HG02840 (cell line): ENCODE measurements around the gene IFI30.
"Not testable (repeated sequence)": the region's sequence is repeated elsewhere in the genome, so short reads cannot be mapped to it uniquely, and the experiment has no call there.

ENCODE experiments used
- ATAC-seq: cut with Tn5 transposase; IDR thresholded peaks from one replicate; pipeline ENCODE4 v1.9.1; 2021; ENCODE audit warnings: mild to moderate bottlenecking, moderate library complexity, moderate number of reproducible peaks; ENCODE audit not compliant: unreplicated experiment, low FRiP score

The IFI30 gene

GRCh38 chr19:18197941-18198340 is 24.3 kb downstream of the IFI30 start:
- ATAC-seq = no peak

DNA sequence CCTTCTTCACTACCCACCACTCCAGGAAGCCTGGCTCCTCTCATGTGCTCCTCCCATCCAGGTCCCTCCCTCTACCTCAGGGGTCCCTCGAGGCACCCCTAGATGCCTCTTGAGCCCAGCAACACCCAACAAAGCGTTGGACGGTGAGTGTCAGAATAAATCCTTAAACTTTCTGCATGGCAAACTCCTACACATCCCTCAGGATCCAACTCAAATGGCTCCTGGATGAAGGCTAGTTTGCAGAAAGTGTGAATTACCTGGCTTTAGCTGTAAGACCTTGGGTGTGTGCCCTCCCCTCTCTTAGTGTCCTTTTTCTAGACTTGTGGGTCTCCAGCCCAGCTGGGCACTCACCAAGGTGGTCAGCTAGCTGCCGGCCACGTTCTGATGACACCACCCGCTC is 24.8 kb downstream of the IFI30 start:
- no peak for ATAC-seq

DNA sequence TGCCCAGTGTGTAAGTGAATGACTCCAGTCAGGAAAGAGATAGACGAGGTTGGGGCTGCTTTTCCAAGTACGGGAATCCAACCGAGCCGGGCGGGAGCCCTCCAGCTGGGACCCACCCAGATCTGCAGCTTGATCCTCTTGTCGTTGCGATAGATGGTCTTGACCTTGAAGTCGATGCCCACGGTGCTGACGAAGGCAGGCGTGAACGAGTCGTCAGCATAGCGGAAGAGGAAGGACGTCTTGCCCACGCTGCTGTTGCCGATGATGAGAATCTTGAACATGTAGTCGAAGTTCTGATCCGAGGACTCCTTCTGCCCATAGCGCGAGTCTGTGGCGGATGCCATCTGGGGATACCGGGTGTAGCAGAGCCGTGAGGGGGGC is 28.8 kb downstream of the IFI30 start:
- ATAC-seq = no peak

- ATAC-seq = no peak
Measured at GRCh38 chr19:18202778-18203407, 29.3 kb downstream of the IFI30 start.

- peak; percentile 3 for ATAC-seq
Measured at GRCh38 chr19:18203408-18203862, 29.8 kb downstream of the IFI30 start.

GRCh38 chr19:18203863-18204393 is 30.3 kb downstream of the IFI30 start, which contains the start of gene RAB3A:
RAB3A (minus strand) TSS chr19:18204042; CDS start chr19:18202740, 1,302 bp downstream.
- ATAC-seq = peak; percentile 92

GRCh38 chr19:18204394-18205199 is 31.0 kb downstream of the IFI30 start:
- ATAC-seq = peak; percentile 20

DNA sequence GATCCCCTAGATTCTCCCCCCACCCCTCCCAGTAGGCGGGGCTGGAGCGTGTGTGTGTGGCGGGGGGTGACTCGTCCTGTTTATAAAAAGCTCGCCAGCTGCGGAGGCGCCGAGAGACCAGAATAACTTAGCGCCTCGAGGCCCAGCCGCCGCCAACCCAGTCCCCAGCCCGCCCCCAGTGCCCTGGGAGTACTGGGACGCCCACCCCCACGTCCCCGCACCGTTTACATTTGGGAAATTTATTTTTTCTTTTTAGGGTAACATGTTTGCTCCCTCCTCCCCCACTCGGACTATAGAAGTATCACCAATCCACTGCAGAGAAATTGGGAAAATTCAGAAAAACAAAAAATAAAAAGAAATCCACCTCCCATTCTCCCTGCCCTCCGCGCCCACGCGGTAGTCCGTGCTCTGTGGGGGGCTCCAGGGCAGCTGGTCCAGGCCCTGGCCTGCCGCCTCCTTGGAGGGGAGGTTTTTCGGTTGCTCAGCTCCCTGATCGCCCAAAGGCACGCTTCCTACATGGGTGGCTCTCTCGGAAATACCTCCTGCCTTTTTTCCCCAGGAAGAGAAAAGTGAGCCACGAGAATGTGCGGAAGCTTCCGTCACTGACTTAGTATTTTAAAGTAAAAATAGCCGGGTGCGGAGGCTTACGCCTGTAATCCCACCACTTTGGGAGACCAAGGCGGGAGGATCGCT is 31.7 kb downstream of the IFI30 start:
- ATAC-seq = no peak

- ATAC-seq = no peak
Measured at GRCh38 chr19:18206018-18206417, 32.4 kb downstream of the IFI30 start.

DNA sequence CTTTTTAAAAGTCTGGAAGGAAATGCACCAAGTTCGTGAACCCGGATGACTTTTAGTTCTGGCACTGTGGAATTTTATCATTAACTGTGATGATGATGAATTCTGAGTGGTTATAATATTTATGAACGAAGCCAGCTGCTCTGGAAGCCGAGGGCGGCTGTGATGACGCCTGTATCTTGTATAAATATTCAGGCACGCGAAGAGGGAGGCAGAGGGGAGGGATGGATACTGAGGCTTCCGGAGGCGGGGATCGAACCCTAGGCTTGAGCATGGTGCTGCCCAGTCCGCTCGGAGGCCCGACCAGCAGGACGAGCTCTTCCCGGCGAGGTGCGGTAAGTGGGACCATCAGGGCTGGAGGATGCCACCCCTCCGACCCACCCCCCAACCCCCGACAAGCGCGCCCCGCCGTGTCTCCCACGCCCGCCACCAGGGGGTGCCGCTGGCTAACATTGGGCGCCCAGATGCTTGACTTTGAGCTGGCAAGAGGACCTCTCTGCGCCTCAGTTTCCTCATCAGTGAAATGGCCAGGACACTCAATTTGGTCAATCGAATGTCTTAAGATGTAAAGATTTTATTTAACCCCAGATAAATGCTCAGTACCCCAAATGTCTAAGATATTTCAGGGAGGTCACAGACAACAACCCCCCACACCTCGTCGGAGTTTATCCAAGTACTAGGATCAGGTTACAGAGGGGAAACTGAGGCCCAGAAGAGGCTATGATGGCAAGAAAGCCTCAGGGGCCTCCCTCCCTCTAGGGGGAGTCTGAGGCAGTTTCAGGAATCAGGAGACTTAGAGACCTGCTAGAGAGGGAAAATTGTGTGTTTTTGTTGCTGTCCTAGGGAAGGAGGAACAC is 34.7 kb downstream of the IFI30 start:
- no peak for ATAC-seq

GRCh38 chr19:18209912-18210311 is 36.3 kb downstream of the IFI30 start:
- ATAC-seq = not testable (repeated sequence)

DNA sequence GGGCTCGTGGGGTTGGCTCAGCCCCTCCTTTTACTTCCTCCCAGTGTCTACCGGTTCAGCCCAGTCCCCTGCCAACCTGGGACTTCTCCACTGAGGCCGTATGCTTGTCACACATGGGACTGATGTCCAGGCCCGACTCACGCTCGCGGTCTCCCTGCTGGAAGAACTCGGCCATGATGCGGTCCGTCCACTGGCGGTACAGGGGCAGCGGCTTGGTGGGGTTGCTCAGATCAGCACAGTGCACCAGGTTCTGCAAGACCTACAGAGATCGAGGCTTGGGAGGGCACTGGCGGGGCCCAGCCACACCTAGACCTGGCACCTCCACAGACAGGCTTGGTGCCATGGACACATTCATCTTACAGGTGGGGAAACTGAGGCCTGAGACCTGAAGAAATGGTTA is 38.1 kb downstream of the IFI30 start:
- no peak for ATAC-seq

DNA sequence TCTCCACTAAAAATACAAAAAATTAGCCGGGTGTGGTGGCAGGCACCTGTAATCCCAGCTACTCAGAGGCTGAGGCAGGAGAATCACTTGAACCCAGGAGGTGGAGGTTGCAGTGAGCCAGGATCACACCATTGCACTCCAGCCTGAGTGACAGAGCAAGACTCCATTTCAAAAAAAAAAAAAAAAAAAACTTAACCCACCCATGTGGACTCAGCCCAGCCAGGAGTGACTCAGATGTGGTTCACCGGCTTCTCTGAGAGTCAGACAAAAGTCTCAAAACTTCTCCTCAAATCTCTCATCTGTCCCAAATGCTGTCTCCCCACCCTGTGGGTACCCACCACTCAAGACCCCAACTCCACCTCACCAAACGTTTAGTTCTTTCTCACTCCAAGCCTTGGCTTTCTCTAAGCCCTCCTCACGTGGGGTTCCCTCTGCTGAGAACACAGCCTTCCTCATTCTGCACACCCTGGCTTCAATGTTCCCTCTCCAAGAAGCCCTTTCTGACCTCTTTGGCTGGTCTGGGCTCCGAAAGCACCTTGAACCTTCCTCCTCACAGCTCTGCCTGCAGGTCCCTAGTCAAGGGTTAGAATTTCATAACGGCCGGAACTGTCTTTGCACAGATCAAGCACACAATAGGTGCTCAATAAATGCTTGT is 41.3 kb downstream of the IFI30 start:
- ATAC-seq = no peak

DNA sequence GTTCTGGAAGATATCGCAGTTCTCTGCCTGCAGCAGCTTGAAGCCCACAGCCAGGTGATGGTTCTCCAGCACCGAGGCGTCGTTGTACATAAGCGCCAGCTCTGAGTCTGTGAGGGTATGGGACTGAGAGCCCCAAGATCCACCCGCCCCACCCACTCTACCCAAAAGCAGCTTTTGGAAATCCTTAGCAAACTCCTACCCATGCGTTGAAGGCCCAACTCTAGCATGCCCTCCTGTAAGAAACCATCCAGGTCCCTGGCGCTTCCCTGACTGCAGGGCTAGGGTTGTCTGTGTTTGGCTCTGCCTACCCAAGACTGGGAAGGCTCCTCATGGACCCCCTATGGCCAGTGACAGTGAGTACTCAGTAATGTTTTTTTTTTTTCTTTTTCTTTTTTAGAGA is 43.2 kb downstream of the IFI30 start:
- no peak for ATAC-seq

- no peak for ATAC-seq
Measured at GRCh38 chr19:18218159-18218558, 44.5 kb downstream of the IFI30 start.

GRCh38 chr19:18218600-18218999 is 45.0 kb downstream of the IFI30 start:
- ATAC-seq = no peak

DNA sequence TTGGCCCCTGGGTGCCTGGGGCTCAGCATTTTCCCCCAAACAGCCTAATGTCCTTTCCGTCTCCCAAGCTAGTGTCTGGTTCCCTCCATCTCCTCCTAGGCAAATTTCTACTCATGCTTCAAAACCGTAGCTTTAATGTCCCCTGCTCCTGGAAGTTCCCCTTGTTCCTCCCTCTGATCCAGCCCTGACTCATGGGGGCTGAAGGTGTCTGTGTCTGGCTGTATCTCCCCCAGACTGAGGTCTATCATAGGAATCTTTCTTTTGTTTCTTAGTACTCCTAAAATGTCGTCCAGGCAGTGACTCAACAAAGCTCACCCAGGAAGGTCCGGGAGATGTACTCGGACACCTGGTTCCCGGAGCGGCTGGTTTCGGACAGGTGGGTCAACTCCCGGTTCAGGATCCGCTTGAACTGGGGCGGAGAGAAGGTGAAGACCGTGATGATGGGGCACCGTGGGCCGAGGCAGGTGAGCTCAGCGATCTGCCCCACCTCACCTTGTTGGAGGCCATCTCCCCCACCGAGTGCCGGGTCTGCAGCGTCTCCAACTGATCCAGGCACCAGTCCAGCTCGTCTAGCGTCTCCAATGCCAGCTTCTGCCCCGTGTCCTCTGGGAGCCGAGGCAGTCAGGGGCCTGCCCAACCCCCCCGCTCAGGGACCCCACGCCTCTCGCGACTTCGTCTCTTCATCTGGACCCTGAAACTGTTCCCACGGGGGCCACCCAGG is 46.5 kb downstream of the IFI30 start:
- no peak for ATAC-seq

DNA sequence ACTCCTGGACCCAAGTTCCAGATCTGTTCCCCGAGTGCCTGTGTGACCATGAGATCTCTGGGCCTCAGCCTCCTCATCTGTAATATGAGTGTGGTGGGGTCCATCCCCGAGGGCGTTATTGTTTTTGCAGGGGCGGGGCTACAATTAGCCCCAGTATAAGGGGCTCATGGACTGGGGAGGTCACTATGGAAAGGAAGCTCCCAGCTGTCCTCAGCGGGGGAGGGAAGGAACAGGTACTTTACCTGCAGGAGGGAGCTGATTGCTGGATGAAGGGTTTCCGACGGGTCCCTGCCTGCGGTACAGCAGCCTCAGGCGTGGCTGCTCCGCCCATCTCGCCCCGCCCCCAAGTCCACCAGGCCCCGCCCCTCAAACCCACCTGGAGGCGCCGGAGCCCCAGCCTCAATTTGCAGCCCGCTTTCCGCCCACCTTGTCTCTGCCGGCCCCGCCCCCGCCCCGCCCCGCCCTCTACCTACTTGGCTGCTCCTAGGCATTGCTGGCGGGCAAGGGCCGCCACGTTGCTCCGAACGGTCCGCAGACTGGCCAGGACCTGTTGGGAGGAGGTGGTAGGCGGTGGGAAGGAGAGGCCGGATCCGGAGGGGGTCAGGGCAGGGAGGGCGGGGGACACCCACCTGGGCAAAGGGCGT is 47.1 kb downstream of the IFI30 start:
- no peak for ATAC-seq
